HL-60/S4 treated with retinoic acid at 250 ng/mL for 4 days and 3 days (cell line): ENCODE results near the gene TBC1D2.
"Not testable (repeated sequence)": the region's sequence is repeated elsewhere in the genome, so short reads cannot be mapped to it uniquely, and the experiment has no call there.

Experiments used
- in situ Hi-C: fragments of 300-500 bp; cut with MboI; formaldehyde crosslinking; loops from 2 replicates; pipeline ENCODE4 v1.7.0; 2022; ENCODE audit warnings: low sequenced_read_pairs

Gene TBC1D2

GRCh38 chr9:98255578-98256296, at the start of gene TBC1D2:
TBC1D2 (minus strand) TSS chr9:98255649; CDS start chr9:98255541, 108 bp downstream.
- in situ Hi-C loops, result loop anchor here (25.0 kb wide), 2 partner anchors 343 to 543 kb away; partner anchors contain the start of gene TRMO

GRCh38 chr9:98304381-98304780, 48.9 kb upstream of the TBC1D2 start:
- in situ Hi-C loops, result no loop called here

GRCh38 chr9:98303633-98304125, 48.2 kb upstream of the TBC1D2 start:
- in situ Hi-C loops, result no loop called here

- in situ Hi-C loops, result no loop called here
Measured at GRCh38 chr9:98302938-98303632, 47.6 kb upstream of the TBC1D2 start.

GRCh38 chr9:98302150-98302549, 46.7 kb upstream of the TBC1D2 start:
- in situ Hi-C loops, result no loop called here

GRCh38 chr9:98300611-98301010, 45.2 kb upstream of the TBC1D2 start:
- in situ Hi-C loops, result no loop called here

- in situ Hi-C loops, result no loop called here
Measured at GRCh38 chr9:98298476-98298875, 43.0 kb upstream of the TBC1D2 start.

GRCh38 chr9:98295824-98296223, 40.4 kb upstream of the TBC1D2 start:
- in situ Hi-C loops, result no loop called here

GRCh38 chr9:98291820-98292219, 36.4 kb upstream of the TBC1D2 start:
- in situ Hi-C loops, result no loop called here

- in situ Hi-C loops, result no loop called here
Measured at GRCh38 chr9:98290411-98290810, 35.0 kb upstream of the TBC1D2 start.

- in situ Hi-C loops, result no loop called here
Measured at GRCh38 chr9:98289614-98290201, 34.3 kb upstream of the TBC1D2 start.

- in situ Hi-C loops, result no loop called here
Measured at GRCh38 chr9:98288881-98289280, 33.4 kb upstream of the TBC1D2 start.

- in situ Hi-C loops, result no loop called here
Measured at GRCh38 chr9:98287384-98287783, 31.9 kb upstream of the TBC1D2 start.

- in situ Hi-C loops, result no loop called here
Measured at GRCh38 chr9:98285446-98285845, 30.0 kb upstream of the TBC1D2 start.

- in situ Hi-C loops, result no loop called here
Measured at GRCh38 chr9:98284754-98285153, 29.3 kb upstream of the TBC1D2 start.

- in situ Hi-C loops, result not testable (repeated sequence)
Measured at GRCh38 chr9:98283143-98283542, 27.7 kb upstream of the TBC1D2 start.

- in situ Hi-C loops, result no loop called here
Measured at GRCh38 chr9:98281281-98281680, 25.8 kb upstream of the TBC1D2 start.

GRCh38 chr9:98280574-98280973, 25.1 kb upstream of the TBC1D2 start:
- in situ Hi-C loops, result no loop called here

- in situ Hi-C loops, result no loop called here
Measured at GRCh38 chr9:98280162-98280561, 24.7 kb upstream of the TBC1D2 start.

- in situ Hi-C loops, result no loop called here
Measured at GRCh38 chr9:98276907-98277469, 21.5 kb upstream of the TBC1D2 start.

- in situ Hi-C loops, result no loop called here
Measured at GRCh38 chr9:98275159-98275558, 19.7 kb upstream of the TBC1D2 start.
